Fibroblast of villous mesenchyme (primary cell): ENCODE data around the gene SLC36A3. TPM values are rescaled to one million over a fixed set of nuclear protein-coding genes. Genes with fewer than 3 reads are reported as not detected.

Experiments used
- DNase-seq: peaks from one replicate; pipeline ENCODE4 v3.0.0-alpha.2; 2010; ENCODE audit warnings: low read depth
- H3K4me3 ChIP-seq: 2 replicates; pipeline ENCODE4 v1.5.1; 2011; ENCODE audit warnings: low read depth, mild to moderate bottlenecking, low read length
- CTCF ChIP-seq: IDR thresholded peaks from 2 replicates; pipeline ENCODE4 v1.5.1; 2012; ENCODE audit warnings: low read depth, mild to moderate bottlenecking, low read length; ENCODE audit not compliant: insufficient read depth
- total RNA-seq: library from RNA; depleted of rRNA; stranded (reverse); fragments of >200 nt; gene quantifications from 2 replicates; pipeline ENCODE4 v1.2.3, GENCODE V29; 2012

Gene SLC36A3
- total RNA-seq = not detected in 2 replicates

- no peak for TF ChIP-seq CTCF
- H3K4me3 ChIP-seq = no peak within 1 kb of the TSS
- DNase-seq = no peak
Observed at GRCh38 chr5:151303666-151304065, at the start of gene SLC36A3. TSS of gene SLC36A3 (minus strand) at chr5:151303766. CDS start at chr5:151303354, 412 bp downstream.

GRCh38 chr5:151351671-151352070 is 48.1 kb upstream of the SLC36A3 start:
- no peak for TF ChIP-seq CTCF
- no peak for DNase-seq
- H3K4me3 ChIP-seq = no peak overlapping the region

GRCh38 chr5:151348789-151349188 is 45.2 kb upstream of the SLC36A3 start:
- no peak for TF ChIP-seq CTCF
- no peak for DNase-seq
- no peak overlapping the region for H3K4me3 ChIP-seq

GRCh38 chr5:151347369-151347768 is 43.8 kb upstream of the SLC36A3 start, which contains the start of gene SLC36A2:
TSS of gene SLC36A2 (minus strand) at chr5:151347559. CDS start at chr5:151347460, 99 bp downstream.
- DNase-seq = no peak
- TF ChIP-seq CTCF = no peak
- no peak within 1 kb of the TSS for H3K4me3 ChIP-seq

GRCh38 chr5:151345808-151346478 is 42.4 kb upstream of the SLC36A3 start:
- TF ChIP-seq CTCF = no peak
- no peak overlapping the region for H3K4me3 ChIP-seq
- no peak for DNase-seq

- no peak for TF ChIP-seq CTCF
- DNase-seq = no peak
- H3K4me3 ChIP-seq = no peak overlapping the region
Observed at GRCh38 chr5:151345187-151345807, 41.7 kb upstream of the SLC36A3 start.
